ENCODE measurements around the gene SLC17A5.
"Not testable (repeated sequence)": the region's sequence is repeated elsewhere in the genome, so short reads cannot be mapped to it uniquely, and the experiment has no call there.

The SLC17A5 gene

GRCh38 chr6:73665686-73666319 is 12.0 kb upstream of the SLC17A5 start:
- no peak for DNase-seq

- no peak for DNase-seq
Observed at GRCh38 chr6:73664701-73665100, 10.9 kb upstream of the SLC17A5 start.

DNA sequence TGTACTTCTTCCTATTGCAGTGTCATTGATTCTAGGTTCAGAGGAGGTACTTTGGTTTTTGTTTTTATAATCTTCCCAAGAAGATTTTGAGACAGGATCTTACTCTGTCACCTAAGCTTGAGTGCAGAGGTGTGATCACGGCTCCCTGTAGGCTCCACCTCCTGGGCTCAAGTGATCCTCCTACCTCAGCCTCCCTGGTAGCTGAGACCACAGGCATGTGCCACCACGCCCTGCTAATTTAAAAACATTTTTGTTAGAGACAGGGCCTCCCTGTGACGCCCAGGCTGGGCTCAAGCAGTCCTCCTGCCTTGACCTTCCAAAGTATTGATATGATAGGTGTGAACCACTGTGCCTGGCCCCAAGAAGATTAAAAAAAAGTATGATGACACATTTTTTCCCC is 3.4 kb upstream of the SLC17A5 start:
- DNase-seq, result no peak

GRCh38 chr6:73656531-73657145 is 2.8 kb upstream of the SLC17A5 start:
- DNase-seq, result no peak

- DNase-seq, result no peak
Observed at GRCh38 chr6:73655341-73655917, 1.6 kb upstream of the SLC17A5 start.

GRCh38 chr6:73652637-73653570 is 888 bp downstream of the SLC17A5 start:
- DNase-seq, result peak; percentile 67

DNA sequence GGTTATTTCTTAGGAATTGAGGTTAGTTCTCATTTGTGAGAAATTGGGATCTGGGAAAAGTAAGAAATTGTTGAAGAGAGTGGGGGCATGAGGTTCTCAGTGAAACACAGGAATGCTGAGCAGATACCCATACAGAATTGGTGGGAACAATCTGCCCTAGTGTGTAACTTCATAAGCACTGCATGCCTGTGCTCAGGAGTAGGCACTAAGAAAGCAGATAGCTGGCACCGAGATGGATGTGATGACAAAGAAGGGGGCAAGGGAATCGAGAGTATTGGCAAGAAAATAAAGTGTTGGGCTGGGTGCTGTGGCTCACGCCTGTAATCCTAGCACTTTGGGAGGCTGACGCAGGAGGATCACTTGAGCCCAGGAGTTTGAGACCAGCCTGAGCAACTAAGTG is 4.0 kb downstream of the SLC17A5 start:
- DNase-seq, result no peak

GRCh38 chr6:73648166-73648565 is 5.6 kb downstream of the SLC17A5 start:
- no peak for DNase-seq

- no peak for DNase-seq
Observed at GRCh38 chr6:73644941-73645591, 8.7 kb downstream of the SLC17A5 start.

DNA sequence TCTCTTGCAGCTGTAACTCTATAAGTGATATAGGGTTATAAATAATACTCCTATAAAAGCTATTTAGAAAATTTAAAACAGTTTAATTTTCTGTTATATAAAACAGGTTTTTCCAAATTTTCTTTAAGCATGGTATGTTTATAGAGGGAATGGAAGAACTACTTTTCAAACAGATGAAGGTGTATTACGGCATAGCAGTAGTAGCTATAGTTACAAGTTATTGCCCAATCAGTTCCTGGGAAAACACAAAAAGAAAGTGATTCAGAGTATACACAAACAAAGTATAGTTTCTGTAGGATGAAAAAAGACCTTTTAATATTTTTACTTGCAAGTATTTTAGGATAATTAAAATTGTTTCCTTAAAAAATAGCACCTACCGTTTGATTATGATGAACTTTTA is 9.8 kb downstream of the SLC17A5 start:
- no peak for DNase-seq

- DNase-seq, result no peak
Observed at GRCh38 chr6:73642530-73642929, 11.3 kb downstream of the SLC17A5 start.

- no peak for DNase-seq
Observed at GRCh38 chr6:73640179-73640750, 13.5 kb downstream of the SLC17A5 start.

DNA sequence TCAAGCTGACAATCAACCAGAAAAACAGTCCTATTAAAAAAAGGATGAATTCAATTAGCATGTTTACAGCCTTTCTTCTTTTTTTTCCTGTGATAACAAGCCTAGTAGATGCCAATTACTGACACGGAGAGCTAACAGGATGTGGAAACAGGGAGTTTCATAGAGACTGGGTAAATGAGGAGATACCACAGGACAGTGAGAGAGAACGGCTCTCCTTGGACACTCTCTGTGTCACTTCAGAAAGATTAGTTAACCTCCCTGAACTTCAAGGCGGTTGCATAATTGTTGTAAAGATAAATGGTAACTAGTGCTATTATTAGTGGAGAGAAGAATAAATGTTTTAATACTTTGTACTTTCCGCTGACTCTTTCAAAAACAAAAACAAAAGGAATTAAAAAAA is 14.8 kb downstream of the SLC17A5 start:
- no peak for DNase-seq

DNA sequence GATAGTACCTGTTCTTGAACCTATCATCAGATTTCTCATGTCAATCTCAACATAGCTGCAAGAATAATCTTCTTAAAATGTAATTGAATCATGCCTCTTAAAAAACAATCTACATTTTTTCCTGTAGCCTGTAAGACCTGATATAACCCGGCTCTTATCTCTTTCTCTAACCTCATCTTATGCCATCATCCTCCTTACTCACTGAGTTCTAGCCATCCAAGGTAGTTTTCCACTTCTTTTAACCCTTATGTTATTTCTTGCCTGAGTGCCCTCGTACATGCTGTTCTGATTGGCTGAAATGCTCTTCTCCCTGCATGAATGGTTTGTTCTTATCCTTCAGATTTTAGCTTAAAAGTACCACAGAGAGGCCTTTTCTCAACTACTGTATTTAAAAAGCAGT is 16.4 kb downstream of the SLC17A5 start:
- no peak for DNase-seq

GRCh38 chr6:73636048-73636447 is 17.7 kb downstream of the SLC17A5 start:
- no peak for DNase-seq

- no peak for DNase-seq
Observed at GRCh38 chr6:73632346-73632745, 21.4 kb downstream of the SLC17A5 start.

DNA sequence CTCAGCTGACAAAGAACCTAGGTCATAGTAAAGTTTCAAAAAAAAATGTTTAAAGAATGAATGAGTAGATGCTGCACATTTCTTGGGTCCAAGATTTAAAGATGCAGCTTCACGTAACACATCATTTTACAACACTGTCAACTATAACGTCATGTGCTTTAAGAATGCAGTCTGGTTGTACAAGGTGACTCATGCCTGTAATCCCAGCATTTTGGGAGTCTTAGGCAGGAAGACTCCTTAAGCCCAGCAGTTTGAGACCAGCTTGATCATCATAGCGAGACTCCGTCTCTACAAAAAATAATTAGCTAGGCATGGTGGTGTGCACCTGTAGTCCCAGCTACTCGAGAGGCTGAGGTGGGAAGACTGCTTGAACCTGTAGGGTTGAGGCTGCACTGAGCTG is 21.9 kb downstream of the SLC17A5 start:
- DNase-seq, result no peak

GRCh38 chr6:73630401-73630800 is 23.4 kb downstream of the SLC17A5 start:
- no peak for DNase-seq

DNA sequence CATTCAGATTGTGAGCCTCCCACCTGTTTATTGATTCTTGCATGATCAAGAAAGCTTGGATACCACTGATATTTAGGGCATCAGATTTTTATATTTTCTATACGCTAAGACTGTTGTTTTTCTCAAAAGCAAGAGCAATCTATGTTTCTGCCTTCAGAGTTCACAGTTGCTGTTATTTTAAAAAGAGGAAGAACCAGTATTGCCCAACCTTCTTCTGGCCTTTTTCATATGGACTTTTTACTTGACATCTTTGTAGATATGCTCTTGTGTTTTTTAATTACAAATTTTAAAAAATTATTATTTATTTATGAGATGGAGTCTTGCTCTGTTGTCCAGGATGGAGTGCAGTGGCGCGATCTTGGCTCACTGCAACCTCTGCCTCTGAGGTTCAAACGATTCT is 28.9 kb downstream of the SLC17A5 start:
- no peak for DNase-seq

GRCh38 chr6:73623480-73623879 is 30.3 kb downstream of the SLC17A5 start:
- DNase-seq, result not testable (repeated sequence)

GRCh38 chr6:73618082-73618481 is 35.7 kb downstream of the SLC17A5 start:
- not testable (repeated sequence) for DNase-seq

DNA sequence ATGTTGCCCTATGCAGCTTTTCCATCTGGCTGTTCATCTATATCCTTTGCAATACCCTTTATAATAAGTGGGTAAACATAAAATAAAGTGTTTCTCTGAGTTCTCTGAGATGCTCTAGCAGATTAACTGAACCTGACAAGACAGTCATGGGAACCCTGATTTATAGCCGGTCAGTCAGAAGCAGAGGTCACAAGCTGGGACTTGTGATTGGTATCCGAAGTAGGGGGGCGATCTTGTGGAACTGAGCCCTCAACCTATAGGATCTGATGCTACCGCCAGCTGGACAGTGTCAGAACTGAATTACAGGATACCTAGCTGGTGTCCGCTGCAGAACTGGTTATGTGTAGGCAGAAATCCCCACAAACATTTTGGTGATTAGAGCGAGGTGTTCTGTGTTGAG is 39.0 kb downstream of the SLC17A5 start:
- DNase-seq, result no peak
